Measurements from ENCODE around the gene DUSP8. TPM values are rescaled to one million over a fixed set of nuclear protein-coding genes. Genes with fewer than 3 reads are reported as not detected.

The DUSP8 gene
- total RNA-seq, 1 experiment from 2014 or later: 2.4 TPM

DNA sequence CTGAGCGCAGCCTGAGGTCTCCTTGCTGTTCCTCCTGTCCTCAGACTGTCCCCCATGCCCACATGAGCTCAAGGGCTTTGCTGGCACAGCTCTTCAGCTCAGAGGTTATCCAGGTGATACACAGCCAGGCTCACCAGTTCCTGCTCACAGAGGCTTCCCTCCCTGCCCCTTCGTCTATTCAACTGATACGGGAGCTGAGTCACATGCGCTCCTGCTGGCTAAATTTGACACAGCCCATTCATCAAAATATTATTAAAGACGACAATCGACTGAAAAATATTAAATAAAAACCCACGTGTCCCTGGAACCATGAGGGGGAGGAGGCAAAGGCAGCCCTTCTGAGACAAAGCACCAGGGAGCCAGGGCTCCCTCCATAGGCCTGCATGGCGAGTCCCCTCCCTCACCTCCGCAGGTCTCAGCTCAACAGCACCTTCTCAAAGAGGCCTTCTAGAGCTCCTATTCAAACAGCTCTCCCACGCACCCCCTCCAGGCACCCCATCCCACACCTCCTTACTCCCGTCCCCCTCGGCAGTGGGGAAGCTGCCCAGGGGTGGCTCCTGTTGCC, 40.5 kb downstream of the DUSP8 start:
- Mint-ChIP-seq H3K36me3 (no peaks in the 10 kb centered on the region), H3K27ac (peak overlapping the region; percentile 53; the same call in 1 of the 2 replicates), H3K4me1 (no peaks in the 10 kb centered on the region), H3K9me3 (no peaks in the 10 kb centered on the region), H3K27me3 (ENCODE audit: low read depth) (no peaks in the 10 kb centered on the region), H3K4me3 (no peak overlapping the region)
- CTCF ChIA-PET: interaction anchor here (0.8 to 1.5 kb wide), 4 partner anchors 15 to 108 kb away, joined by 3 to 5 read pairs (median 4); no protein-coding TSS in a partner anchor
- TF ChIP-seq JAZF1 (CRISPR knock-in tag; IDR thresholded peaks at IDR 0.05) (no peak), SP1 (CRISPR knock-in tag; conservative IDR thresholded peaks at IDR 0.05) (no peak), MYBL2 (CRISPR knock-in tag; IDR thresholded peaks at IDR 0.05) (no peak)
- TF ChIP-seq, protein P1, sequence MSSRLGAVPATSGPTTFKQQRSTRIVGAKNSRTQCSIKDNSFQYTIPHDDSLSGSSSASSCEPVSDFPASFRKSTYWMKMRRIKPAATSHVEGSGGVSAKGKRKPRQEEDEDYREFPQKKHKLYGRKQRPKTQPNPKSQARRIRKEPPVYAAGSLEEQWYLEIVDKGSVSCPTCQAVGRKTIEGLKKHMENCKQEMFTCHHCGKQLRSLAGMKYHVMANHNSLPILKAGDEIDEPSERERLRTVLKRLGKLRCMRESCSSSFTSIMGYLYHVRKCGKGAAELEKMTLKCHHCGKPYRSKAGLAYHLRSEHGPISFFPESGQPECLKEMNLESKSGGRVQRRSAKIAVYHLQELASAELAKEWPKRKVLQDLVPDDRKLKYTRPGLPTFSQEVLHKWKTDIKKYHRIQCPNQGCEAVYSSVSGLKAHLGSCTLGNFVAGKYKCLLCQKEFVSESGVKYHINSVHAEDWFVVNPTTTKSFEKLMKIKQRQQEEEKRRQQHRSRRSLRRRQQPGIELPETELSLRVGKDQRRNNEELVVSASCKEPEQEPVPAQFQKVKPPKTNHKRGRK (CRISPR knock-in tag; IDR thresholded peaks at IDR 0.05; ENCODE audit: borderline replicate concordance): no peak
- TF ChIP-seq, protein P2, sequence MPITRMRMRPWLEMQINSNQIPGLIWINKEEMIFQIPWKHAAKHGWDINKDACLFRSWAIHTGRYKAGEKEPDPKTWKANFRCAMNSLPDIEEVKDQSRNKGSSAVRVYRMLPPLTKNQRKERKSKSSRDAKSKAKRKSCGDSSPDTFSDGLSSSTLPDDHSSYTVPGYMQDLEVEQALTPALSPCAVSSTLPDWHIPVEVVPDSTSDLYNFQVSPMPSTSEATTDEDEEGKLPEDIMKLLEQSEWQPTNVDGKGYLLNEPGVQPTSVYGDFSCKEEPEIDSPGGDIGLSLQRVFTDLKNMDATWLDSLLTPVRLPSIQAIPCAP (CRISPR knock-in tag; IDR thresholded peaks at IDR 0.05): no peak
- TF ChIP-seq, protein P3, sequence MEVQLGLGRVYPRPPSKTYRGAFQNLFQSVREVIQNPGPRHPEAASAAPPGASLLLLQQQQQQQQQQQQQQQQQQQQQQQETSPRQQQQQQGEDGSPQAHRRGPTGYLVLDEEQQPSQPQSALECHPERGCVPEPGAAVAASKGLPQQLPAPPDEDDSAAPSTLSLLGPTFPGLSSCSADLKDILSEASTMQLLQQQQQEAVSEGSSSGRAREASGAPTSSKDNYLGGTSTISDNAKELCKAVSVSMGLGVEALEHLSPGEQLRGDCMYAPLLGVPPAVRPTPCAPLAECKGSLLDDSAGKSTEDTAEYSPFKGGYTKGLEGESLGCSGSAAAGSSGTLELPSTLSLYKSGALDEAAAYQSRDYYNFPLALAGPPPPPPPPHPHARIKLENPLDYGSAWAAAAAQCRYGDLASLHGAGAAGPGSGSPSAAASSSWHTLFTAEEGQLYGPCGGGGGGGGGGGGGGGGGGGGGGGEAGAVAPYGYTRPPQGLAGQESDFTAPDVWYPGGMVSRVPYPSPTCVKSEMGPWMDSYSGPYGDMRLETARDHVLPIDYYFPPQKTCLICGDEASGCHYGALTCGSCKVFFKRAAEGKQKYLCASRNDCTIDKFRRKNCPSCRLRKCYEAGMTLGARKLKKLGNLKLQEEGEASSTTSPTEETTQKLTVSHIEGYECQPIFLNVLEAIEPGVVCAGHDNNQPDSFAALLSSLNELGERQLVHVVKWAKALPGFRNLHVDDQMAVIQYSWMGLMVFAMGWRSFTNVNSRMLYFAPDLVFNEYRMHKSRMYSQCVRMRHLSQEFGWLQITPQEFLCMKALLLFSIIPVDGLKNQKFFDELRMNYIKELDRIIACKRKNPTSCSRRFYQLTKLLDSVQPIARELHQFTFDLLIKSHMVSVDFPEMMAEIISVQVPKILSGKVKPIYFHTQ (CRISPR knock-in tag; IDR thresholded peaks at IDR 0.05): no peak
- ATAC-seq (no peak), DNase-seq (ENCODE audit: low spot score) (no peak)
- POLR2A ChIA-PET: interaction anchor here (0.6 kb wide), 1 partner anchor 33 kb away, joined by 6 read pairs; no protein-coding TSS in a partner anchor

DNA sequence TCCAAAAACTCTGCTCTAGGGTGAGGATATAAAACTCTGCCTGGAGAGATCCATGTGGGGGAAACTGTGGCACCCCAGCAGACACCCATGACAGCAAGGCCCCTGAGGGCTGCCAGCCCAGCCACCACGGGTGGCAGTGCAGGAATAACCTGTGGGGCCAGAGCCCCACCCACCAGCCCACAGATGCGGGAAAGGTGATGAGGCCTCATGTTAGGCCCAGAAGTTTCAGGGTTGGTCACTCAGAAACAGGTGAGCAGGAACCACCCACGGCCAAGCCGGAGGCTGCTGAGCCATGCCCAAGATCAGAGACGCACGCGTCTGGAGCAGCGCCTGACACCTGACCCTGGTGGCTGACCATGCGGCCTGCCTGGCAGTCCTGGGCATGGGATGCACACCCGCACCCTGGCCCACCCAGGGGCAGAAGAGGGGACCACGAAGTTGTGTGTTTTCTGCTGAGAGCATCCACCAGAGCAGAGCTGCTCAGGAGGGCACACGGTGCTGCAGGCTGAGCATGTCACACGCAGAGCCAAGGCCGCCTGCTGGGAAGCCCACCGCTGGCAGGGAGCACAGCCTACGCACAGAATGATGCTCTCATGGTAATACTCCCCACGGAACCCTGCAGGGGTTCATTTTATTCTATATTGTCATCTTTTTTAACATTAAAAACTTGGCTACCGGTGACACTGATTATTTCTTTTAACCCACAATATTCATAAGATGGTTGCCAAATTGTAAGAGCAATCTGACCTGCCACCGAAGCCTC, 41.2 kb downstream of the DUSP8 start:
- DNase-seq (ENCODE audit: low spot score) (no peak), ATAC-seq (no peak)
- Mint-ChIP-seq H3K36me3 (no peaks in the 10 kb centered on the region), H3K27me3 (ENCODE audit: low read depth) (no peaks in the 10 kb centered on the region), H3K9me3 (no peaks in the 10 kb centered on the region), H3K4me3 (no peak overlapping the region), H3K27ac (no peak overlapping the region), H3K4me1 (no peaks in the 10 kb centered on the region)
- TF ChIP-seq RORB (CRISPR knock-in tag; IDR thresholded peaks at IDR 0.05) (no peak), ATF3 (CRISPR knock-in tag; conservative IDR thresholded peaks at IDR 0.05) (no peak)
- TF ChIP-seq, protein P4, sequence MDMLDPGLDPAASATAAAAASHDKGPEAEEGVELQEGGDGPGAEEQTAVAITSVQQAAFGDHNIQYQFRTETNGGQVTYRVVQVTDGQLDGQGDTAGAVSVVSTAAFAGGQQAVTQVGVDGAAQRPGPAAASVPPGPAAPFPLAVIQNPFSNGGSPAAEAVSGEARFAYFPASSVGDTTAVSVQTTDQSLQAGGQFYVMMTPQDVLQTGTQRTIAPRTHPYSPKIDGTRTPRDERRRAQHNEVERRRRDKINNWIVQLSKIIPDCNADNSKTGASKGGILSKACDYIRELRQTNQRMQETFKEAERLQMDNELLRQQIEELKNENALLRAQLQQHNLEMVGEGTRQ (CRISPR knock-in tag; IDR thresholded peaks at IDR 0.05): no peak
- CTCF ChIA-PET: interaction anchor here (0.8 to 1.5 kb wide), 3 partner anchors 15 to 108 kb away, joined by 3 to 6 read pairs (median 4); no protein-coding TSS in a partner anchor
- POLR2A ChIA-PET: interaction anchor here (0.6 kb wide), 1 partner anchor 34 kb away, joined by 6 read pairs; no protein-coding TSS in a partner anchor

- no peak for ATAC-seq
- TF ChIP-seq, protein P5, sequence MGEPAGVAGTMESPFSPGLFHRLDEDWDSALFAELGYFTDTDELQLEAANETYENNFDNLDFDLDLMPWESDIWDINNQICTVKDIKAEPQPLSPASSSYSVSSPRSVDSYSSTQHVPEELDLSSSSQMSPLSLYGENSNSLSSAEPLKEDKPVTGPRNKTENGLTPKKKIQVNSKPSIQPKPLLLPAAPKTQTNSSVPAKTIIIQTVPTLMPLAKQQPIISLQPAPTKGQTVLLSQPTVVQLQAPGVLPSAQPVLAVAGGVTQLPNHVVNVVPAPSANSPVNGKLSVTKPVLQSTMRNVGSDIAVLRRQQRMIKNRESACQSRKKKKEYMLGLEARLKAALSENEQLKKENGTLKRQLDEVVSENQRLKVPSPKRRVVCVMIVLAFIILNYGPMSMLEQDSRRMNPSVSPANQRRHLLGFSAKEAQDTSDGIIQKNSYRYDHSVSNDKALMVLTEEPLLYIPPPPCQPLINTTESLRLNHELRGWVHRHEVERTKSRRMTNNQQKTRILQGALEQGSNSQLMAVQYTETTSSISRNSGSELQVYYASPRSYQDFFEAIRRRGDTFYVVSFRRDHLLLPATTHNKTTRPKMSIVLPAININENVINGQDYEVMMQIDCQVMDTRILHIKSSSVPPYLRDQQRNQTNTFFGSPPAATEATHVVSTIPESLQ (CRISPR knock-in tag; IDR thresholded peaks at IDR 0.05): no peak
- no peak for TF ChIP-seq ZNF532 (CRISPR knock-in tag; IDR thresholded peaks at IDR 0.05; ENCODE audit: borderline replicate concordance)
- TF ChIP-seq JUN (CRISPR knock-in tag; IDR thresholded peaks at IDR 0.05): no peak
- no peak for TF ChIP-seq SMAD4 (CRISPR knock-in tag; IDR thresholded peaks at IDR 0.05)
- TF ChIP-seq, protein P6, sequence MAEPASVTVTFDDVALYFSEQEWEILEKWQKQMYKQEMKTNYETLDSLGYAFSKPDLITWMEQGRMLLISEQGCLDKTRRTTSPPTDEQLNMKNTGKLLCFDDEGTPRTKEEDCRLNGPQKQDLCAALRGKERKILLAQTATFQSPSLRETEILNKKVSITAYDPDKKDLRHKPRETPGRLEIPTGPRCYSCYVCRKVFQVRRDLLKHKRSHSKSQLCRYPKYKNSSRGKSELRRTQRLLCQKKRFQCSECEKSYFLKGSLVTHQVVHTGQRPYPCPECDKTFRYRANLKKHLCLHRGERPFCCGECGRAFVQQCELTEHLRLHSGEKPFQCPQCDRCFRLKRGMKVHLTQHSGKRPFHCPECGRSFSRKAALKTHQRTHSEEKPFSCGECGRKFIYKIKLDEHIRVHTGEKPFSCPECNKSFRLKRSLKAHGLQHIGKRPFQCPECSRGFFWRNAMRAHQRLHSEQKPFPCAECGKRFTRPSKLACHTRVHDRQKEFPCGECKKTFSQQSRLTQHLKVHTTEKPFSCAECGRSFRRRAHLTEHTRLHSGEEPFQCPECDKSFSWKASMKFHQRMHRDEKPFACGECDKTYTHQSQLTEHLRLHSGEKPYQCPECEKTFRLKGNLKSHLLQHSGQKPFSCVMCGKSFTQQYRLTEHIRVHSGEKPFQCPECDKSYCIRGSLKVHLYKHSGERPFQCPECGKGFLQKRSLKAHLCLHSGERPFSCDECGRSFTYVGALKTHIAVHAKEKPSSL (CRISPR knock-in tag; conservative IDR thresholded peaks at IDR 0.05): no peak
Measured at GRCh38 chr11:1529774-1530173, 42.3 kb downstream of the DUSP8 start.

More at GRCh38 chr11:1529774-1530173, 42.3 kb downstream of the DUSP8 start:
- DNase-seq (ENCODE audit: low spot score): no peak
- POLR2A ChIA-PET: no interaction called here
- Mint-ChIP-seq H3K4me3 (no peak overlapping the region), H3K4me1 (no peaks in the 10 kb centered on the region), H3K27me3 (ENCODE audit: low read depth) (no peaks in the 10 kb centered on the region), H3K9me3 (no peaks in the 10 kb centered on the region), H3K36me3 (no peaks in the 10 kb centered on the region), H3K27ac (peak overlapping the region; percentile 30)
- CTCF ChIA-PET: interaction anchor here (1.1 to 1.2 kb wide), 2 partner anchors 16 to 24 kb away, joined by 3 to 6 read pairs; no protein-coding TSS in a partner anchor

Measured in WTC11 (cell line).